Activated CD4-positive, alpha-beta T cell treated with anti-CD3 and anti-CD28 coated beads, Interleukin-2, Interleukin-4, amounts not matched to agents 100 ng/mL and 50 ng/mL, durations not matched to agents 16 hours and 8 hours (primary cell): ENCODE measurements around the gene TMC4.
A peak's percentile ranks its signal among the peaks of the same experiment; 100 is the strongest.

ENCODE experiments used
- DNase-seq: peaks from one replicate; pipeline ENCODE4 v3.0.0-alpha.2; 2020; ENCODE audit warnings: low spot score

The TMC4 gene

GRCh38 chr19:54155694-54156093 lies 17.3 kb downstream of the TMC4 start:
- DNase-seq: no peak

- DNase-seq: peak; percentile 35
Observed at GRCh38 chr19:54154603-54155345, 18.2 kb downstream of the TMC4 start.

- no peak for DNase-seq
Observed at GRCh38 chr19:54153731-54154326, 19.1 kb downstream of the TMC4 start.

- no peak for DNase-seq
Observed at GRCh38 chr19:54152878-54153524, 20.0 kb downstream of the TMC4 start.

GRCh38 chr19:54152267-54152666 lies 20.7 kb downstream of the TMC4 start:
- DNase-seq: no peak

- no peak for DNase-seq
Observed at GRCh38 chr19:54151362-54152035, 21.5 kb downstream of the TMC4 start.

- DNase-seq: no peak
Observed at GRCh38 chr19:54149021-54149812, 23.7 kb downstream of the TMC4 start.

- no peak for DNase-seq
Observed at GRCh38 chr19:54148158-54148557, 24.8 kb downstream of the TMC4 start.

- no peak for DNase-seq
Observed at GRCh38 chr19:54147676-54148075, 25.3 kb downstream of the TMC4 start.

- DNase-seq: no peak
Observed at GRCh38 chr19:54145541-54146158, 27.3 kb downstream of the TMC4 start.

GRCh38 chr19:54142166-54142780 lies 30.7 kb downstream of the TMC4 start:
- no peak for DNase-seq

GRCh38 chr19:54141356-54141755 lies 31.6 kb downstream of the TMC4 start:
- DNase-seq: no peak

- no peak for DNase-seq
Observed at GRCh38 chr19:54138489-54139256, 34.3 kb downstream of the TMC4 start.

GRCh38 chr19:54137699-54138488 lies 35.1 kb downstream of the TMC4 start, which contains the start of gene CNOT3:
CNOT3 (plus strand) TSS chr19:54137762; CDS start chr19:54142979, 5,217 bp downstream.
- DNase-seq: no peak

GRCh38 chr19:54136864-54137698 lies 35.9 kb downstream of the TMC4 start:
- DNase-seq: peak; percentile 100

- no peak for DNase-seq
Observed at GRCh38 chr19:54136086-54136863, 36.7 kb downstream of the TMC4 start.

- DNase-seq: no peak
Observed at GRCh38 chr19:54133957-54134590, 38.9 kb downstream of the TMC4 start.
